HG02759 (cell line): ENCODE results near the gene TAF1L.
"Not testable (repeated sequence)": the region's sequence is repeated elsewhere in the genome, so short reads cannot be mapped to it uniquely, and the experiment has no call there.

Source experiments
- ATAC-seq: cut with Tn5 transposase; IDR thresholded peaks from one replicate; pipeline ENCODE4 v1.9.1; 2021; ENCODE audit warnings: mild to moderate bottlenecking, moderate library complexity; ENCODE audit not compliant: unreplicated experiment

Gene TAF1L

GRCh38 chr9:32635362-32635761 is at the start of gene TAF1L:
Gene TAF1L, minus strand, starts transcription at chr9:32635669. Its CDS starts 90 bp downstream, at chr9:32635579.
- no peak for ATAC-seq

- no peak for ATAC-seq
Observed at GRCh38 chr9:32681751-32682150, 46.3 kb upstream of the TAF1L start.

- no peak for ATAC-seq
Observed at GRCh38 chr9:32677931-32678330, 42.5 kb upstream of the TAF1L start.

GRCh38 chr9:32672469-32672868 is 37.0 kb upstream of the TAF1L start:
- no peak for ATAC-seq

- ATAC-seq = no peak
Observed at GRCh38 chr9:32671333-32671732, 35.9 kb upstream of the TAF1L start.

GRCh38 chr9:32665101-32665500 is 29.6 kb upstream of the TAF1L start:
- ATAC-seq = no peak

- no peak for ATAC-seq
Observed at GRCh38 chr9:32663741-32664140, 28.3 kb upstream of the TAF1L start.

- no peak for ATAC-seq
Observed at GRCh38 chr9:32647671-32648070, 12.2 kb upstream of the TAF1L start.

- ATAC-seq = no peak
Observed at GRCh38 chr9:32644698-32645097, 9.2 kb upstream of the TAF1L start.

- not testable (repeated sequence) for ATAC-seq
Observed at GRCh38 chr9:32633151-32633550, 2.3 kb downstream of the TAF1L start.

- ATAC-seq = no peak
Observed at GRCh38 chr9:32631991-32632390, 3.5 kb downstream of the TAF1L start.

GRCh38 chr9:32627394-32627954 is 8.0 kb downstream of the TAF1L start:
- ATAC-seq = no peak

- ATAC-seq = no peak
Observed at GRCh38 chr9:32625320-32625719, 10.1 kb downstream of the TAF1L start.

GRCh38 chr9:32622948-32623347 is 12.5 kb downstream of the TAF1L start:
- no peak for ATAC-seq

GRCh38 chr9:32618261-32618660 is 17.2 kb downstream of the TAF1L start:
- ATAC-seq = no peak

- no peak for ATAC-seq
Observed at GRCh38 chr9:32606811-32607210, 28.7 kb downstream of the TAF1L start.

GRCh38 chr9:32603914-32604852 is 31.3 kb downstream of the TAF1L start:
- ATAC-seq = peak; percentile 65

GRCh38 chr9:32599021-32599420 is 36.4 kb downstream of the TAF1L start:
- ATAC-seq = not testable (repeated sequence)

- no peak for ATAC-seq
Observed at GRCh38 chr9:32596936-32597335, 38.5 kb downstream of the TAF1L start.

GRCh38 chr9:32596096-32596865 is 39.2 kb downstream of the TAF1L start:
- ATAC-seq = no peak

- no peak for ATAC-seq
Observed at GRCh38 chr9:32590898-32591297, 44.6 kb downstream of the TAF1L start.

- ATAC-seq = no peak
Observed at GRCh38 chr9:32590476-32590875, 45.0 kb downstream of the TAF1L start.
